Bronchial epithelial cell (primary cell): ENCODE data around the gene NACA2. TPM values are rescaled to one million over a fixed set of nuclear protein-coding genes. Genes with fewer than 3 reads are reported as not detected.
A peak's percentile ranks its signal among the peaks of the same experiment; 100 is the strongest.

Experiments
- DNase-seq: peaks from one replicate; pipeline ENCODE4 v3.0.0-alpha.2; 2010; ENCODE audit warnings: low read depth
- FAIRE-seq: peaks from 2 replicates; lab custom pipeline; 2011; peaks lifted over from hg19 to GRCh38; lab: Jason Lieb, UNC
- H3K27me3 ChIP-seq: 2 replicates; pipeline ENCODE4 v1.5.1; 2011; ENCODE audit warnings: low read length; ENCODE audit not compliant: control insufficient read depth, insufficient read depth
- H3K36me3 ChIP-seq: 2 replicates; pipeline ENCODE4 v1.5.1; 2011; ENCODE audit warnings: low read length; ENCODE audit not compliant: control insufficient read depth, insufficient read depth
- H3K4me3 ChIP-seq: 2 replicates; pipeline ENCODE4 v1.5.1; 2011; ENCODE audit warnings: mild to moderate bottlenecking, low read depth, low read length, control low read depth
- CTCF ChIP-seq: IDR thresholded peaks from 2 replicates; pipeline ENCODE4 v1.5.1; 2011; ENCODE audit warnings: mild to moderate bottlenecking, moderate library complexity, low read length, control low read depth, inconsistent platforms; ENCODE audit not compliant: insufficient read depth, severe bottlenecking
- total RNA-seq: library from RNA; depleted of rRNA; stranded (reverse); fragments of >200 nt; gene quantifications from 2 replicates; pipeline ENCODE4 v1.2.1, GENCODE V29; 2014

The NACA2 gene
- not detected in 2 replicates for total RNA-seq

- Histone ChIP-seq H3K27me3 (peaks cover 1% of the 10 kb centered on the region), H3K4me3 (no peak within 1 kb of the TSS), H3K36me3 (no peaks in the 10 kb centered on the region)
- no peak for TF ChIP-seq CTCF
- DNase-seq (no peak), FAIRE-seq (no peak)
Measured at GRCh38 chr17:61591018-61591417, at the start of gene NACA2. NACA2 (minus strand) TSS chr17:61591219; CDS start chr17:61591180, 39 bp downstream.

GRCh38 chr17:61639818-61640217 lies 48.8 kb upstream of the NACA2 start:
- no peak for TF ChIP-seq CTCF
- Histone ChIP-seq H3K27me3 (no peaks in the 10 kb centered on the region), H3K4me3 (no peak overlapping the region), H3K36me3 (no peaks in the 10 kb centered on the region)
- FAIRE-seq (no peak), DNase-seq (no peak)

GRCh38 chr17:61638087-61638486 lies 47.1 kb upstream of the NACA2 start:
- no peak for DNase-seq
- Histone ChIP-seq H3K4me3 (no peak overlapping the region), H3K36me3 (no peaks in the 10 kb centered on the region), H3K27me3 (no peaks in the 10 kb centered on the region)
- TF ChIP-seq CTCF: no peak
- FAIRE-seq: no peak

GRCh38 chr17:61635913-61636432 lies 45.0 kb upstream of the NACA2 start:
- TF ChIP-seq CTCF: peak; percentile 67
- Histone ChIP-seq H3K27me3 (no peaks in the 10 kb centered on the region), H3K36me3 (no peaks in the 10 kb centered on the region), H3K4me3 (no peak overlapping the region)
- DNase-seq: peak; percentile 49
- peak; percentile 88 for FAIRE-seq

- TF ChIP-seq CTCF: no peak
- DNase-seq (no peak), FAIRE-seq (no peak)
- Histone ChIP-seq H3K36me3 (no peaks in the 10 kb centered on the region), H3K4me3 (no peak overlapping the region), H3K27me3 (no peaks in the 10 kb centered on the region)
Measured at GRCh38 chr17:61634942-61635538, 44.0 kb upstream of the NACA2 start.
